ENCODE data around the gene ITPRIPL1. TPM values are rescaled to one million over a fixed set of nuclear protein-coding genes. Genes with fewer than 3 reads are reported as not detected.

The ITPRIPL1 gene
- total and polyA plus RNA-seq, 2 of the 8 experiments (the other 6 are each of a cell fraction or from before 2014, with no cell fraction given): 10.6 to 16.1 TPM

- TF ChIP-seq CBX5 (IDR thresholded peaks at IDR 0.05; ENCODE audit: low read depth, low read length) (no peak), POLR2A (IDR thresholded peaks at IDR 0.05; ENCODE audit: control extremely low read depth in 1 of 2, low read depth in 2 of 2, low read length in 2 of 2) (no peak)
Measured at GRCh38 chr2:96345868-96346462, 20.8 kb downstream of the ITPRIPL1 start (continued).

All from H1 (cell line).